ENCODE data around the gene DTX1. TPM values are rescaled to one million over a fixed set of nuclear protein-coding genes. Genes with fewer than 3 reads are reported as not detected.

DTX1 gene
- total and polyA plus RNA-seq, 2 donors (not counting 3 experiments of a cell fraction or from before 2014, with no cell fraction given): 0.06 to 0.22 TPM

DNA sequence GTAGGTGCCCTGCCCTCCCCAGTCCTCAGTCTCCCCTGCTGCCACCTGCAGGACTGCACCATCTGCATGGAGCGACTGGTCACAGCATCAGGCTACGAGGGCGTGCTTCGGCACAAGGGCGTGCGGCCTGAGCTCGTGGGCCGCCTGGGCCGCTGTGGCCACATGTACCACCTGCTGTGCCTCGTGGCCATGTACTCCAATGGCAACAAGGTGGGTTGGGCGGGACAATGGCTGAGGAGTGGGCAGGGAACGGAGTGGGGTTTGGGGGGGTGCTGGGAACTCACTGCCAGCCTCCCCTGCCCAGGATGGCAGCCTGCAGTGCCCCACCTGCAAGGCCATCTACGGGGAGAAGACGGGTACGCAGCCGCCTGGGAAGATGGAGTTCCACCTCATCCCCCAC is 38.2 kb downstream of the DTX1 start:
- ChIA-PET POLR2A (no interaction called here), CTCF (no interaction called here)
- Histone ChIP-seq H3K27me3 (ENCODE audit: control insufficient read depth in 2 of 2, insufficient read depth in 2 of 2, low read length in 2 of 2) (peaks cover 5 to 7% of the 10 kb centered on the region in 2 experiments), H2AFZ (ENCODE audit: low read depth, low read length) (no peak overlapping the region), H3K4me1 (ENCODE audit: control insufficient read depth, extremely low read depth, insufficient read depth, low read length) (no peaks in the 10 kb centered on the region), H3K36me3 (ENCODE audit: control insufficient read depth in 2 of 2, extremely low read depth in 1 of 2, insufficient read depth in 2 of 2, low read length in 2 of 2) (no peaks in the 10 kb centered on the region), H3K4me2 (ENCODE audit: insufficient read depth, low read length) (no peak overlapping the region), H4K20me1 (replicated peaks; ENCODE audit: control insufficient read depth, extremely low read depth, insufficient read depth, low read length) (no peaks in the 10 kb centered on the region), H3K9me1 (replicated peaks; ENCODE audit: control insufficient read depth, extremely low read depth, insufficient read depth, low read length) (no peaks in the 10 kb centered on the region), H3K79me2 (ENCODE audit: control insufficient read depth, insufficient read depth, low read length) (no peaks in the 10 kb centered on the region), H3K4me3 (replicated peaks in 1 of 3; ENCODE audit: insufficient read depth in 1 of 3, low read depth in 1 of 3, low read length in 3 of 3) (no peak overlapping the region), H3K9ac (replicated peaks; ENCODE audit: extremely low read depth, insufficient read depth, low read length) (no peak overlapping the region), H3K27ac (ENCODE audit: insufficient read depth, low read depth, low read length) (no peak overlapping the region), H3K9me3 (replicated peaks; ENCODE audit: control insufficient read depth, insufficient read depth, low read length) (no peaks in the 10 kb centered on the region)
- no peak for DNase-seq (ENCODE audit: low read depth, low spot score)
- no peak for FAIRE-seq
- no TSS peak for BruUV-seq (replicated peaks)
- dilution Hi-C loops (cut with MboI; ENCODE audit: extremely low pct_ligation_motif_present, low sequenced_read_pairs) (no loop called here), intact Hi-C loops (cut with micrococcal nuclease) (loop anchor here (5.0 kb wide), 1 partner anchor 58 kb away; no protein-coding TSS in a partner anchor)
- no peak for TF ChIP-seq POLR2AphosphoS5 (IDR thresholded peaks at IDR 0.05; ENCODE audit: insufficient read depth, low read depth, low read length)
- TF ChIP-seq, protein P1, sequence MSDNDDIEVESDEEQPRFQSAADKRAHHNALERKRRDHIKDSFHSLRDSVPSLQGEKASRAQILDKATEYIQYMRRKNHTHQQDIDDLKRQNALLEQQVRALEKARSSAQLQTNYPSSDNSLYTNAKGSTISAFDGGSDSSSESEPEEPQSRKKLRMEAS (IDR thresholded peaks at IDR 0.05; ENCODE audit: insufficient read depth, insufficient read length): no peak
- no peak for TF ChIP-seq POLR2A (IDR thresholded peaks at IDR 0.05; ENCODE audit: low read depth, low read length)
- TF ChIP-seq FOS (IDR thresholded peaks at IDR 0.05; ENCODE audit: borderline replicate concordance, insufficient read depth, low read length): no peak
- TF ChIP-seq GATA2 (IDR thresholded peaks at IDR 0.05; ENCODE audit: insufficient read depth, insufficient read length, low read depth, low read length): no peak
- TF ChIP-seq, protein P2, sequence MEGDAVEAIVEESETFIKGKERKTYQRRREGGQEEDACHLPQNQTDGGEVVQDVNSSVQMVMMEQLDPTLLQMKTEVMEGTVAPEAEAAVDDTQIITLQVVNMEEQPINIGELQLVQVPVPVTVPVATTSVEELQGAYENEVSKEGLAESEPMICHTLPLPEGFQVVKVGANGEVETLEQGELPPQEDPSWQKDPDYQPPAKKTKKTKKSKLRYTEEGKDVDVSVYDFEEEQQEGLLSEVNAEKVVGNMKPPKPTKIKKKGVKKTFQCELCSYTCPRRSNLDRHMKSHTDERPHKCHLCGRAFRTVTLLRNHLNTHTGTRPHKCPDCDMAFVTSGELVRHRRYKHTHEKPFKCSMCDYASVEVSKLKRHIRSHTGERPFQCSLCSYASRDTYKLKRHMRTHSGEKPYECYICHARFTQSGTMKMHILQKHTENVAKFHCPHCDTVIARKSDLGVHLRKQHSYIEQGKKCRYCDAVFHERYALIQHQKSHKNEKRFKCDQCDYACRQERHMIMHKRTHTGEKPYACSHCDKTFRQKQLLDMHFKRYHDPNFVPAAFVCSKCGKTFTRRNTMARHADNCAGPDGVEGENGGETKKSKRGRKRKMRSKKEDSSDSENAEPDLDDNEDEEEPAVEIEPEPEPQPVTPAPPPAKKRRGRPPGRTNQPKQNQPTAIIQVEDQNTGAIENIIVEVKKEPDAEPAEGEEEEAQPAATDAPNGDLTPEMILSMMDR (IDR thresholded peaks at IDR 0.05; ENCODE audit: extremely low read depth in 1 of 2, insufficient read depth in 1 of 2, low read depth in 1 of 2, low read length in 2 of 2): no peak
- TF ChIP-seq JUN (IDR thresholded peaks at IDR 0.05; ENCODE audit: borderline replicate concordance, insufficient read depth, insufficient read length, low read depth): no peak
